Muscle layer of colon (tissue), 2 donors: ENCODE data around the gene CBLC.

Source experiments
- H3K27ac ChIP-seq: one replicate; pipeline ENCODE4 v1.7.0; 2013; ENCODE audit warnings: low read depth, mild to moderate bottlenecking, low read length, moderate library complexity
- H3K27me3 ChIP-seq, 2 donors: one replicate each; pipeline ENCODE4 v1.7.0; 2013; ENCODE audit warnings: low read length in 2 of 2, mild to moderate bottlenecking in 2 of 2; ENCODE audit not compliant: insufficient read depth in 2 of 2, control insufficient read depth in 1 of 2
- H3K36me3 ChIP-seq: one replicate; pipeline ENCODE4 v1.7.0; 2013; ENCODE audit warnings: mild to moderate bottlenecking, low read length; ENCODE audit not compliant: insufficient read depth
- H3K4me1 ChIP-seq: one replicate; pipeline ENCODE4 v1.7.0; 2013; ENCODE audit warnings: mild to moderate bottlenecking, low read length; ENCODE audit not compliant: insufficient read depth
- H3K4me3 ChIP-seq, 2 donors: one replicate each; pipeline ENCODE4 v1.7.0; 2013; ENCODE audit warnings: low read length in 2 of 2, low read depth in 1 of 2, mild to moderate bottlenecking in 1 of 2, moderate library complexity in 1 of 2
- H3K9ac ChIP-seq: one replicate; pipeline ENCODE4 v1.7.0; 2013; ENCODE audit warnings: low read length
- H3K9me3 ChIP-seq: one replicate; pipeline ENCODE4 v1.7.0; 2013; ENCODE audit warnings: mild to moderate bottlenecking, low read length
- donor health status: abdominal sarcoma.
- donor health status: Adenocarcinoma of cecum.

CBLC gene

DNA sequence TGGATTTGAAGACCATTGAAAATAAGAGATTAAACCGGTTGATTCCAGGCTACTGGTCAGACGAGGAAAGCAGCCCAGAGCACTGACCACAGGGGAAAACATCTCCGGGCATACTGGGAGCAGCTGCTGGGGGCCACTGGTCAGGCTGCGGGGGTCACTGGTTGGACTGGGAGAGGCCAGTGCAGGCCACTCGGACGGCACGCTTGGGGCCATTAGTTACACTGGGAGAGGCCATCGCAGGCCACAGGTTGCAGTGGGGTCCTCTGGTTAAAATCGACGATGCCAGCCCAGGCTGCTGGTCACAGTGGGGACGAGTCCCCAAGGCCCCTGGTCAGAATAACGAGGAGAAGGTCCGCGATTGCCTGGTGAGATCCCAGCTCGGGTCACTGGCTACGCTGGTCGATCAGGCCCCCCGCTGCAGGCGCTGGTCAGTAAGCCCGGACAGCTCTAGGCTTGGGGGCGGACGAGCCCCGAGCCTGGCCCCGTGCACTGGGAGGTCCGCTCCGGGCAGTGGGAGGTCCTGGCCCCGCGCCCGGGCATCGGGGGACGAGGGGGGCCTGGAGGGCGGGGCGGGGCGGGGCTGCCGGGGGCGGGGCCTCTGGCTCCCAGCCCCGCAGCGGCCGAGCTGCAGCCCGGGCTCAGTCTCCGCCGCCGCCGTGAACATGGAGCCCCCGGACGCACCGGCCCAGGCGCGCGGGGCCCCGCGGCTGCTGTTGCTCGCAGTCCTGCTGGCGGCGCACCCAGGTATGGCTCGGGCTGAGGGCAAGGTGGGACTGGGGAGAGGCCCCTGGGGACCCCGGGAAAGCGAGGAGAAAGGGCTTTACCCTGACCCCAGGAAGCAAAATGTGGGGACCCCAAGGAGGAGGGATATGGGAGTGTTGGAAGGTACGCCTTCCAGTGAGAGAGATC lies 31.0 kb downstream of the CBLC start, which contains the start of gene BCAM:
Gene BCAM, plus strand, starts transcription at position 641 of the 909 bp plus-strand sequence. Its CDS starts 22 bp downstream, at position 663.
- Histone ChIP-seq H3K9me3 (no peaks in the 10 kb centered on the region), H3K4me3 (peak within 1 kb of the TSS; percentile 59 to 74), H3K4me1 (peaks cover 12% of the 10 kb centered on the region), H3K36me3 (peaks cover 4% of the 10 kb centered on the region), H3K27ac (peak within 1 kb of the TSS; percentile 35), H3K27me3 (no peaks in the 10 kb centered on the region), H3K9ac (no peak within 1 kb of the TSS)

DNA sequence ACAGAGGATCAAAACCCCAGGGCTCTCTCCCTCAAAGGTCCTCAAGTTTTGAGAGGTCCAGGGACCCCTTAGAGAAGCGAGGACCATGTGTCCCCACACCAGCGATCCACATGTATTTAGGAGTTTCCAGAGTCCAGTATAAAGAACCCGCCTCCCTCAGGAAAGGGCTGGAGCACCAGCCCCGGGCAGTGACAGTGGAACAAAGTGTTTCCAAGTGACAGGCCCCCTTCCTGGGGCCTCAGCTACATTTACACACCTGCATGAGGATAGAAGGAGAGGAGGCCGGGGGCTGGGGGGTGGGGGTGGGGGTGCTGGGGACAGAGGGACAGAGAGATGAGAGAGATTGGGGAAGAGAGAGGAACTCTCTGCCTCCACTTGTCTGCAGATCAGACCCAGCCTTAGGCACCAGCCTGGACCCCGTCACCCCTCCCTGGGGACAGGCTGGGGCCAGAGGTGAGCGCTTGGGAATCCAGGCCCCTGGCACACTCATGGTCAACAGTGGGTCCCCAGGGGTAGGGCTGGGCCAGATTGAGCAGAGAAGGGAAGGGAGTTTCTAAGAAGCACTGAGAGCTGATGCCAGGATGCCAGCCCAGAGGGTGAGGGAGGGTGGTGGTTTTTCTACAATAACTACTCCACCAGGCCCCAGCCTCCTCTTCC lies 32.0 kb downstream of the CBLC start:
- H3K4me3 ChIP-seq: peak overlapping the region; percentile 59 to 74
- no peak overlapping the region for H3K27ac ChIP-seq
- H3K9ac ChIP-seq: no peak overlapping the region
- H3K27me3 ChIP-seq: no peaks in the 10 kb centered on the region
- H3K9me3 ChIP-seq: no peaks in the 10 kb centered on the region
- H3K4me1 ChIP-seq: peaks cover 12% of the 10 kb centered on the region
- H3K36me3 ChIP-seq: peaks cover 6% of the 10 kb centered on the region

DNA sequence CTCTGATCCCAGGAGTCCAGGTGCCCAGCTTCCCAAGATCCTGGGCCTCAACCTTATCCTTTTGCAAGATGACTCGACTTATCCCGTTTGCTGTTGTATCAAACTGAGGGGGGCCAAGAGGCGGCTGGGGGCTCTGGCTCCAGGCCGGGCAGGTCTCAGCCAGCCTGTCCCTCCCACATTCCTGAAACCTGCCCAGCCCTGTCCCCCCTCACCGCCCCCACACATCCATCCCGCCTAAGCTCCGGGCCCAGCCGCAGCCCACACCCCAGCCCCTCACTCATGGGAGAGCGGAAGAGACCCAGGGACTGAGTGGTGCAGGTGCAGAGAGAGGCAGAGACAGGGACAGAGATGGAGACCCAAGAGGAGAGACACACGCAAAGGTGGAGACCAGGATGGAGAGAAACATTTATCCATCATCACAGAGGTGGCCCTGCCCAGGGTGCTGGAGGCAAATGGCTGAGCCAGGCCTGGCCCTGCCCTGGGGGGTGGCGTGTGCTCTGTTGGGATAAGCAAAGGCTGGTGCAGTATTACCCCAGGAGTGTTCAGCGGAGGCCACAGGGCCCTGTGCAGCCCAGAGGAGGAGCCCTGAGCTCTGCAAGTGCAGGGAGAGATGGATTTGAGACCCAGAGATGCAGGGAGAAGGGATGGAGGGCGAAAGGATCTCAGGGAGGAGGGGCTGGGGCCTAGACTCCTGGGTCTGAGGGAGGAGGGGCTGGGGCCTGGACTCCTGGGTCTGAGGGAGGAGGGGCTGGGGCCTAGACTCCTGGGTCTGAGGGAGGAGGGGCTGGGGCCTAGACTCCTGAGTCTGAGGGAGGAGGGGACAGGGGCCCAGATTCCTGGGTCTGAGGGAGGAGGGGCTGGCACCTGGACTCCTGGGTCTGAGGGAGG lies 32.8 kb downstream of the CBLC start:
- H3K4me3 ChIP-seq: no peak overlapping the region
- H3K27ac ChIP-seq: no peak overlapping the region

DNA sequence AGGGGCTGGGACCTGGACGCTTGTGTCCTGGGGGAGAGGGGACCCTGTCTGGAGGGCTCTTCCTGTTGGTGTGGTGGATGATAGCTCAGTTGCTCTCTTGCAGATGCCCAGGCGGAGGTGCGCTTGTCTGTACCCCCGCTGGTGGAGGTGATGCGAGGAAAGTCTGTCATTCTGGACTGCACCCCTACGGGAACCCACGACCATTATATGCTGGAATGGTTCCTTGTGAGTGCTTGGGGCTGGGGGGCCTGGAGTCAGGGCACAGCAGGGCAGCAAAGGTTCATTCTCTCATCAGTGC lies 33.4 kb downstream of the CBLC start:
- peaks cover 12% of the 10 kb centered on the region for H3K4me1 ChIP-seq
- H3K36me3 ChIP-seq: peaks cover 6% of the 10 kb centered on the region
- no peak overlapping the region for H3K27ac ChIP-seq
- H3K27me3 ChIP-seq: no peaks in the 10 kb centered on the region
- no peaks in the 10 kb centered on the region for H3K9me3 ChIP-seq
- no peak overlapping the region for H3K4me3 ChIP-seq
- H3K9ac ChIP-seq: no peak overlapping the region

More for the DNA sequence above, 32.8 kb downstream of the CBLC start:
- no peaks in the 10 kb centered on the region for H3K27me3 ChIP-seq
- peaks cover 12% of the 10 kb centered on the region for H3K4me1 ChIP-seq
- no peak overlapping the region for H3K9ac ChIP-seq
- H3K36me3 ChIP-seq: peaks cover 6% of the 10 kb centered on the region
- H3K9me3 ChIP-seq: no peaks in the 10 kb centered on the region

DNA sequence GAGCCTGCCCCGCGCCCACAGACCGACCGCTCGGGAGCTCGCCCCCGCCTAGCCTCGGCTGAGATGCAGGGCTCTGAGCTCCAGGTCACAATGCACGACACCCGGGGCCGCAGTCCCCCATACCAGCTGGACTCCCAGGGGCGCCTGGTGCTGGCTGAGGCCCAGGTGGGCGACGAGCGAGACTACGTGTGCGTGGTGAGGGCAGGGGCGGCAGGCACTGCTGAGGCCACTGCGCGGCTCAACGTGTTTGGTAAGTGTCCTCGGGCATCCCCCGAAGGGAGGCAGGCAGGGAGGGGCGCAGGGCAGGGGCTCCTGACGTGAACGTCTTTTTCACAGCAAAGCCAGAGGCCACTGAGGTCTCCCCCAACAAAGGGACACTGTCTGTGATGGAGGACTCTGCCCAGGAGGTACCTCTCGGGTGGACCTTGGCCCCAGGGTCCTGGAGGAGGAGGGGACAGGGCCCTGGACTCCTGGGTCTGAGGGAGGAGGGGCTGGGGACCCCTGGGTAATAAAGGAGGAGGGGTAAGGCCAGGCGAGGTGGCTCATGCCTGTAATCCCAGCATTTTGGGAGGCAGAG lies 34.5 kb downstream of the CBLC start:
- Histone ChIP-seq H3K4me3 (no peak overlapping the region), H3K27me3 (no peaks in the 10 kb centered on the region), H3K4me1 (peaks cover 12% of the 10 kb centered on the region), H3K27ac (no peak overlapping the region), H3K9me3 (no peaks in the 10 kb centered on the region), H3K36me3 (peaks cover 6% of the 10 kb centered on the region), H3K9ac (no peak overlapping the region)

DNA sequence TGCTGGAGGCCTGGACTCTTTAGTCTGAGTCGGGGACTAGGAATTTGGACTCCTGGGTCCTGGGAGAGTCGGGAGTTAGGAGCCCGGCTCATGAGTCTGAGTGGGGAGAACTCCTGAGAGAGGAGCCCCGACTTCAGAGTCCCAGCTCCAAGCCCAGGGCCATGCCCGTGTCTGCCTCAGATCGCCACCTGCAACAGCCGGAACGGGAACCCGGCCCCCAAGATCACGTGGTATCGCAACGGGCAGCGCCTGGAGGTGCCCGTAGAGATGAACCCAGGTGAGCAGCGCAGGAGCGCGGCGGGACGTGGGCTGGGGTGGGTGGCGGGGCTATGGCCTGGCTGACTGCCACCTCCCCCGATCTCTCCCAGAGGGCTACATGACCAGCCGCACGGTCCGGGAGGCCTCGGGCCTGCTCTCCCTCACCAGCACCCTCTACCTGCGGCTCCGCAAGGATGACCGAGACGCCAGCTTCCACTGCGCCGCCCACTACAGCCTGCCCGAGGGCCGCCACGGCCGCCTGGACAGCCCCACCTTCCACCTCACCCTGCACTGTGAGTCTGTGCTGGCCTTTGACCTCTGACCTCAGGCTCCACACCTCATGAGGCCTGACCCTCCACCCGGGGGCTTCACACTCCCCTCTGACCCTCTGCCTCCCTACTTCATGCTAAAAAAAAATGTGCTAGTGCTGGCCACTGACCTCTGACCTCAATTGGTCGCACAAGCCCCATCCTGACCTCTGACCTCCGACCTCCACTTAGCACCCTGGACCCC lies 35.6 kb downstream of the CBLC start:
- Histone ChIP-seq H3K9me3 (no peaks in the 10 kb centered on the region), H3K4me1 (peaks cover 9% of the 10 kb centered on the region), H3K9ac (no peak overlapping the region), H3K36me3 (peaks cover 6% of the 10 kb centered on the region), H3K27ac (no peak overlapping the region), H3K4me3 (no peak overlapping the region), H3K27me3 (no peaks in the 10 kb centered on the region)

DNA sequence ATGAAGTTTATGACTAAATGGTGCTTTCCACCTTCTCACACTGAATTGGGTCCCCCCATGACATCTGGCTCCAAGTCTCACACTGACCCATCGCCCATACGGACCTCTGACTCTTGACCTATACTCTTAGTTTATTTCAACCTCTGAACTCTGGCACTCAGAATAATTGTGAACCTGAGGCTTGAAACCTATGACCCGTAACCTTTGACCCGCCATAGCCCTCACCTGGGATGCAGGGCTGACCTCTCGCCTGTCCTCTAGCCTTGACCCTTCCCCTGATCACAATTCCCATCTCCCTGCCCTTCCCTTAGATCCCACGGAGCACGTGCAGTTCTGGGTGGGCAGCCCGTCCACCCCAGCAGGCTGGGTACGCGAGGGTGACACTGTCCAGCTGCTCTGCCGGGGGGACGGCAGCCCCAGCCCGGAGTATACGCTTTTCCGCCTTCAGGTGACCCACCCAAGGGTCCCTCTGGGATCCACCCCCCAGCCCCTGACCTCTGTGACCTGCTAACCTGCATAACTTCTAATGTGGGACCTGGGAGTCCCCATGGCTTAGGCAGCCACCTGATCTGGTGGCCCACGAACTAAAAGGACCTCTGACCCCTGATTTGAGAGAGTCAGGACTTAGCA lies 36.3 kb downstream of the CBLC start:
- Histone ChIP-seq H3K27ac (no peak overlapping the region), H3K9me3 (no peaks in the 10 kb centered on the region), H3K4me3 (no peak overlapping the region), H3K27me3 (no peaks in the 10 kb centered on the region), H3K36me3 (peaks cover 6% of the 10 kb centered on the region), H3K4me1 (peaks cover 5% of the 10 kb centered on the region), H3K9ac (no peak overlapping the region)

DNA sequence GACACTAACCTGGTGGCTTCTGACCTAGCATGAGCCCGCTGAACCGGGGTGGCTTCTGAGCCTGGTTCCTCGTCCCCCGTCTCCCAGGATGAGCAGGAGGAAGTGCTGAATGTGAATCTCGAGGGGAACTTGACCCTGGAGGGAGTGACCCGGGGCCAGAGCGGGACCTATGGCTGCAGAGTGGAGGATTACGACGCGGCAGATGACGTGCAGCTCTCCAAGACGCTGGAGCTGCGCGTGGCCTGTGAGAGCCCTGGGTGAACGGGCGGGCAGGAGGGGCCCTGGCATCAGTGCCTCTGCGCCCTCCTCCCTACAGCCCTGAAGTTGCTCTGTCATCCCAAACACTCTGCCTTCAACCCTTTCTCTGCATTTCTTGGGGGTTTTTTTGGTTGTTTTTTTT lies 36.8 kb downstream of the CBLC start:
- H3K27ac ChIP-seq: no peak overlapping the region
- peaks cover 1% of the 10 kb centered on the region for H3K4me1 ChIP-seq
- H3K27me3 ChIP-seq: no peaks in the 10 kb centered on the region
- H3K9me3 ChIP-seq: no peaks in the 10 kb centered on the region
- no peak overlapping the region for H3K9ac ChIP-seq
- no peak overlapping the region for H3K4me3 ChIP-seq
- peaks cover 6% of the 10 kb centered on the region for H3K36me3 ChIP-seq

DNA sequence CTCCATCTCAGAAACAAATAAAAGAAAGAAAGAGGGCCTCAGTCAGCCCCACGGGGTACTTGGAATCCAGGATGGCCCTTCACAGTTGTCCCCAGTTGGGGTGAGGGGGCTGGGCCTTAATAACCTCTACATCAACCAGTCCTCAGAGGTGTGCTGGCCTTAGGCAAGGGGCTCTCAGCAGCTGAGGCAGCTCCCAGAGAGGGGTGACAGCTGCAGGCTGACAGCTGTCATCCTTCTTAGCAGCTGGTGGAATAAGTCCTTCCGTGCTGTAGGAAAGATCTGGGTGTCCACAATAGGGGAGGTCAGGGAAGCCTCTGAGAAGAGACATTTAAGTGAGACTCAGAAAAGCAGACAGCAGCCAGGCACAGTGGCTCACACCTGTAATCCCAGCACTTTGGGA lies 38.6 kb downstream of the CBLC start:
- Histone ChIP-seq H3K4me3 (no peak overlapping the region), H3K9me3 (no peaks in the 10 kb centered on the region), H3K27me3 (no peaks in the 10 kb centered on the region), H3K27ac (no peak overlapping the region), H3K36me3 (peaks cover 6% of the 10 kb centered on the region), H3K4me1 (no peaks in the 10 kb centered on the region), H3K9ac (no peak overlapping the region)

DNA sequence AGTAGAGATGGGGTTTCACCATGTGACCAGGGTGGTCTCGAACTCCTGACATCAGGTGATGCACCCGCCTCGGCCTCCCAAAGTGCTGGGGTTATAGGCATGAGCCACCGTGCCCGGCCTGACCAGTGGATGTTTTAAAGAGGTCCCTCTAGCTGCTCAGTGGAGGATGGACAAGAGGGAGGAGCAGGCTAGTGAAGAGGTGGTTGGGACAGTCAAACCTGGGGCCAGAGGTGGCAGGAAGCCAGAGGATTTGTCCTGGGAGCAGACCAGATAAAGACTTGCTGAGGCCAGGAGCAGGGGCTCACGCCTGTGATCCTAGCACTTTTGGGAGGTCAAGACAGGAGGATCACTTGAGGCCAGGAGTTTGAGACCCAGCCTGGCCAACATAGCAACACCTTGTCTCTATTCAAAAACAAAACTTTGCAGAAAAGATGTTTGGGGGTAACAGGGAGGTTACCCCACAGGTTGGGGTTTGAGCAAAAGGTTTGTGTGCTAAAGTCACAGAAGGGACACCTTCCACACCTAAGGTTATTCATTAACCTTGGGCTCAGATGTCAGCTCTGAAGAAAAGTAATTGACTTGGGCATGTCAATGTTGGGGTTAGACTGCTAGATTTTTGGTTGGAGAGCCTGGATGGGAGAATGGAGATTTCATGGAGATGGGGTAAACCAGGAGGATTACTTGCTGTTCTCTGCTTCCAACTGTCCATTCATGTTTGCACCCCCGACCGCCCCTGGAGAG lies 40.2 kb downstream of the CBLC start:
- H3K4me1 ChIP-seq: no peaks in the 10 kb centered on the region
- H3K36me3 ChIP-seq: peaks cover 6% of the 10 kb centered on the region
- H3K4me3 ChIP-seq: no peak overlapping the region
- no peak overlapping the region for H3K9ac ChIP-seq
- H3K27me3 ChIP-seq: no peaks in the 10 kb centered on the region
- no peaks in the 10 kb centered on the region for H3K9me3 ChIP-seq
- no peak overlapping the region for H3K27ac ChIP-seq
